SK-N-MC (cell line): ENCODE results near the gene BCL11B.

Experiments used
- EZH2 ChIP-seq: fragments of 200-600 bp; sonication (generic); IDR thresholded peaks from one replicate; pipeline ENCODE4 v1.6.1; 2017; ENCODE audit warnings: antibody characterized with exemption
- POLR2AphosphoS5 ChIP-seq: IDR thresholded peaks from 2 replicates; pipeline ENCODE4 v1.6.1; 2012; ENCODE audit warnings: mild to moderate bottlenecking, low read depth, low read length, borderline replicate concordance

- TF ChIP-seq POLR2AphosphoS5 (no peak), EZH2 (no peak)
Measured at GRCh38 chr14:99174081-99174769, 97.8 kb downstream of the BCL11B start.
